CD8-positive, alpha-beta memory T cell (primary cell): ENCODE measurements around the gene RBMS3. TPM values are rescaled to one million over a fixed set of nuclear protein-coding genes. Genes with fewer than 3 reads are reported as not detected.
"Not testable (repeated sequence)": the region's sequence is repeated elsewhere in the genome, so short reads cannot be mapped to it uniquely, and the experiment has no call there.

Experiments
- CTCF ChIA-PET: fragments of 350-600 bp; sonication (Branson Sonifier 250); formaldehyde crosslinking; loops from one replicate; lab custom pipeline; 2021; ENCODE audit warnings: antibody characterized with exemption; lab: Charles Lee
- POLR2A ChIA-PET: fragments of 350-600 bp; sonication (Branson Sonifier 250); formaldehyde crosslinking; loops from one replicate; lab custom pipeline; 2021; ENCODE audit warnings: antibody characterized with exemption; lab: Charles Lee
- DNase-seq, 5 donors: peaks; one replicate each; pipeline versions ENCODE4 v3.0.0 to v3.0.0-alpha.2; 2020 to 2022; ENCODE audit warnings: mixed read lengths in 1 of 5
- H3K27ac ChIP-seq: one replicate; pipeline ENCODE4 v1.7.0; 2013; ENCODE audit warnings: low read depth, mild to moderate bottlenecking, low read length, moderate library complexity
- H3K27me3 ChIP-seq: 2 replicates; pipeline ENCODE4 v1.7.0; 2013; ENCODE audit warnings: low read length, mild to moderate bottlenecking; ENCODE audit not compliant: insufficient read depth, poor library complexity, severe bottlenecking
- H3K36me3 ChIP-seq: 2 replicates; pipeline ENCODE4 v1.7.0; 2013; ENCODE audit warnings: mild to moderate bottlenecking, low read length, moderate library complexity; ENCODE audit not compliant: insufficient read depth
- H3K4me1 ChIP-seq: 2 replicates; pipeline ENCODE4 v1.7.0; 2013; ENCODE audit warnings: mild to moderate bottlenecking, low read length, moderate library complexity; ENCODE audit not compliant: insufficient read depth
- H3K4me3 ChIP-seq: 2 replicates; pipeline ENCODE4 v1.7.0; 2013; ENCODE audit warnings: mild to moderate bottlenecking, low read length
- H3K9me3 ChIP-seq: 2 replicates; pipeline ENCODE4 v1.7.0; 2013; ENCODE audit warnings: mild to moderate bottlenecking, low read length
- H3K27ac Mint-ChIP-seq, 8 donors: one replicate each; pipeline ENCODE4 v1.8.0; 2020 to 2021; ENCODE audit warnings: mixed read lengths in 8 of 8, mild to moderate bottlenecking in 6 of 8, inconsistent platforms in 3 of 8, moderate library complexity in 3 of 8
- H3K27me3 Mint-ChIP-seq, 2 donors: one replicate each; pipeline ENCODE4 v1.8.0; 2020 to 2021; ENCODE audit warnings: mixed read lengths in 2 of 2, mild to moderate bottlenecking in 1 of 2, moderate library complexity in 1 of 2
- H3K36me3 Mint-ChIP-seq, 3 donors: one replicate each; pipeline ENCODE4 v1.8.0; 2020 to 2021; ENCODE audit warnings: mixed read lengths in 3 of 3, inconsistent platforms in 1 of 3, mild to moderate bottlenecking in 1 of 3
- H3K4me1 Mint-ChIP-seq, 3 donors: one replicate each; pipeline ENCODE4 v1.8.0; 2020 to 2021; ENCODE audit warnings: mixed read lengths in 3 of 3, inconsistent platforms in 1 of 3, mild to moderate bottlenecking in 1 of 3
- H3K4me3 Mint-ChIP-seq, 7 donors: one replicate each; pipeline ENCODE4 v1.8.0; 2020 to 2021; ENCODE audit warnings: mixed read lengths in 7 of 7, mild to moderate bottlenecking in 6 of 7, moderate library complexity in 4 of 7, inconsistent platforms in 2 of 7
- H3K9me3 Mint-ChIP-seq, 5 donors: one replicate each; pipeline ENCODE4 v1.8.0; 2020 to 2022; ENCODE audit warnings: mixed read lengths in 5 of 5, mild to moderate bottlenecking in 3 of 5, moderate library complexity in 2 of 5, inconsistent platforms in 1 of 5
- polyA plus RNA-seq: library from polyadenylated mRNA; unstranded; fragments of 300-500 nt; fragmentation: Illumina TruSeq; gene quantifications from one replicate; pipeline ENCODE4 v1.2.3, GENCODE V29; 2021
- total RNA-seq, 2 experiments: library from RNA; stranded (reverse); gene quantifications; one replicate each; pipeline ENCODE4 v1.2.3, GENCODE V29; 2021

Gene RBMS3
- total RNA-seq (under 1 TPM; 0.22 to 0.33 TPM), polyA plus RNA-seq (0.21 TPM)

- Histone ChIP-seq H3K4me3 (peak within 1 kb of the TSS; percentile 35), H3K9me3 (no peaks in the 10 kb centered on the region), H3K27ac (no peak within 1 kb of the TSS), H3K4me1 (no peaks in the 10 kb centered on the region), H3K36me3 (no peaks in the 10 kb centered on the region), H3K27me3 (no peaks in the 10 kb centered on the region)
- no peaks in the 10 kb centered on the region for H3K36me3 Mint-ChIP-seq
- ChIA-PET CTCF (interaction anchor here (0.9 kb wide), 1 partner anchor 40 kb away, joined by 3 read pairs; no protein-coding TSS in a partner anchor), POLR2A (interaction anchor here (0.7 kb wide), 1 partner anchor 8 kb away, joined by 11 read pairs; no protein-coding TSS in a partner anchor)
- H3K27me3 Mint-ChIP-seq: peaks cover 7 to 15% of the 10 kb centered on the region in 2 donors
- peaks cover 0 to 11% (median 0%) of the 10 kb centered on the region in 5 donors for H3K9me3 Mint-ChIP-seq
- peaks cover 20 to 26% (median 25%) of the 10 kb centered on the region in 3 donors for H3K4me1 Mint-ChIP-seq
- H3K4me3 Mint-ChIP-seq: peak within 1 kb of the TSS; percentile 63 to 84 (median 82)
- H3K27ac Mint-ChIP-seq: peak within 1 kb of the TSS in 5 of 8 donors; percentile 50 to 73 (median 64)
- no peak for DNase-seq
Measured at GRCh38 chr3:29280404-29281093, at the start of gene RBMS3. RBMS3 (plus strand) TSS chr3:29281071.

DNA sequence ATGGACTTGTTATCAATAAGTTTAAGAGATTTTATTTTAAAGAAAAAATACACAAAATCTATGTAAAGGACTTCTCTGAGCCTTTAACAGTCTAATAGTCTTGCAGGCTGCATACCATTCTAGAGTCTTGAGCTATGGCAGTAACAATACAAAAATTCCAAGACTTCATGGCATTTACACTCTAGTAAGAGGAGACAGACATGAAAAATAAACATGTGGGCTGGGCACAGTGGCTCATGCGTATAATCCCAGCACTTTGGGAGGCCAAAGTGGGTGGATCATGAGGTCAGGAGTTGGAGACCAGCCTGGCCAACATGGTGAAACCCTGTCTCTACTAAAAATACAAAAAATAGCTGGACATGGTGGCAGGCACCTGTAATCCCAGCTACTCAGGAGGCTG lies 47.7 kb upstream of the RBMS3 start:
- H3K36me3 ChIP-seq, H3K4me1 ChIP-seq, H3K9me3 Mint-ChIP-seq, POLR2A ChIA-PET, H3K27ac Mint-ChIP-seq, H3K36me3 Mint-ChIP-seq, H3K9me3 ChIP-seq, CTCF ChIA-PET, H3K27me3 Mint-ChIP-seq, H3K27me3 ChIP-seq, H3K4me1 Mint-ChIP-seq, H3K27ac ChIP-seq, H3K4me3 ChIP-seq, H3K4me3 Mint-ChIP-seq, DNase-seq: not testable (repeated sequence)

DNA sequence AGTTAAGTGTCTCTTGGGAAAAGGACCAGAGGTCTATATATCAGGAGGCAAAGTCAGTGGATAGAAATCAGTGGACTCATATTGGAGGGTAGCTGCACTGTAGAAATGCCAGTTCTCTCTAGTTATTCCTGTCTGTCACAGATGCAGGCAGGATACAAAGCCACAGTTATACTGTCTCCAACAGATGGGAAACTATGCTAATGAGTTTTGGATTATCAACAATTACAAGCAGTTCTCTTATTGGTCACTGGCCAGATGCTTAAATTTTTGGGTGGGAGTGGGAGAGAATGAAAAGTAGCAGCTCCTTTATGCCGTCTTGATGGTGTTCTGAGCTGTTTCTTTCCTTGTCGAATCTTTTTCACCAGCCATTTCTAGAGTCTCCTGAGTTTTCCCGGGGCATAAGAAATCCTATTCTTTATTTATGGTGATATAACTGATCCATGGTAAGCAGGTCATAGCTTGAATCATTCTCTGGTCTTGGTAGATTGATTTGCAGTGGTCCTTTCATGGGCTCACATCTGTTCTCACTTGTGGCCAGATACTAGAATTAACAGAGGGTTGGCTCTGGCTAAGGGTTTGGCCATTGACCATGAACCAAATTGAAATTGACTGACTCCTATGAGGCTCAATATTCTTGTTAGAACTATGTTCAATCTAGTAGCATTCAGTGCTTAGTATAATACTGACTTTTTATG lies 44.6 kb upstream of the RBMS3 start:
- no peaks in the 10 kb centered on the region for H3K4me1 ChIP-seq
- H3K27ac Mint-ChIP-seq: no peak overlapping the region
- no peak overlapping the region for H3K4me3 Mint-ChIP-seq
- no peaks in the 10 kb centered on the region for H3K4me1 Mint-ChIP-seq
- H3K4me3 ChIP-seq: no peak overlapping the region
- no peaks in the 10 kb centered on the region for H3K36me3 ChIP-seq
- peaks cover 0 to 5% (median 2%) of the 10 kb centered on the region in 5 donors for H3K9me3 Mint-ChIP-seq
- ChIA-PET CTCF (no interaction called here), POLR2A (no interaction called here)
- H3K27me3 ChIP-seq: no peaks in the 10 kb centered on the region
- DNase-seq: no peak
- no peaks in the 10 kb centered on the region for H3K27me3 Mint-ChIP-seq
- no peaks in the 10 kb centered on the region for H3K9me3 ChIP-seq
- no peaks in the 10 kb centered on the region for H3K36me3 Mint-ChIP-seq
- no peak overlapping the region for H3K27ac ChIP-seq

- peaks cover 0 to 3% of the 10 kb centered on the region in 2 donors for H3K27me3 Mint-ChIP-seq
Measured at GRCh38 chr3:29239376-29239775, 41.5 kb upstream of the RBMS3 start.

DNA sequence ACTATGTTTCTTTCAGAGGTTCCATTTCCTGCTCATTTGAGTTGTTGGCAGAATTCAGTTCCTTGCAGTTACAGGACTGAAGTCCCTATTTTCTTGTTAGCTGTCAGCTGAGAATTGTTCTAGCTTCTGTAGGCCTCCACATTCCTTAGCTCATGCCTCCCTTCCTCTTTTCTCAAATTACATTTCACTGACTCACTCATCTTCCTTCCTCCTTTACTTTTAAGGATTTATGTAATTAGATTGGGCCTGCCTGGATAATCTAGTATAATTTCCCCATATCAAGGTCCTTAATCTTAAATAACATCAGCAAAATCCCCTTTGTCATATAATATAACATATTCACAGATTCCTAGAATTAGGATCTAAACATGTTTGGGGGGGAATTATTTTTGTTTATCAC lies 40.6 kb upstream of the RBMS3 start:
- no peak overlapping the region for H3K27ac Mint-ChIP-seq
- H3K27me3 ChIP-seq: no peaks in the 10 kb centered on the region
- no peak overlapping the region for H3K4me3 Mint-ChIP-seq
- H3K4me1 ChIP-seq: no peaks in the 10 kb centered on the region
- DNase-seq: no peak
- H3K9me3 ChIP-seq: no peaks in the 10 kb centered on the region
- POLR2A ChIA-PET: no interaction called here
- CTCF ChIA-PET: no interaction called here
- H3K27ac ChIP-seq: no peak overlapping the region
- no peaks in the 10 kb centered on the region for H3K4me1 Mint-ChIP-seq
- peaks cover 0 to 15% (median 0%) of the 10 kb centered on the region in 5 donors for H3K9me3 Mint-ChIP-seq
- no peaks in the 10 kb centered on the region for H3K36me3 Mint-ChIP-seq
- H3K36me3 ChIP-seq: no peaks in the 10 kb centered on the region
- no peak overlapping the region for H3K4me3 ChIP-seq
- H3K27me3 Mint-ChIP-seq: peaks cover 0 to 3% of the 10 kb centered on the region in 2 donors

More at GRCh38 chr3:29239376-29239775, 41.5 kb upstream of the RBMS3 start:
- Mint-ChIP-seq H3K27ac (no peak overlapping the region), H3K9me3 (peaks cover 0 to 15% (median 0%) of the 10 kb centered on the region in 5 donors), H3K4me3 (no peak overlapping the region), H3K4me1 (no peaks in the 10 kb centered on the region), H3K36me3 (no peaks in the 10 kb centered on the region)
- Histone ChIP-seq H3K36me3 (no peaks in the 10 kb centered on the region), H3K27me3 (no peaks in the 10 kb centered on the region), H3K4me1 (no peaks in the 10 kb centered on the region), H3K27ac (no peak overlapping the region), H3K9me3 (no peaks in the 10 kb centered on the region), H3K4me3 (no peak overlapping the region)
- ChIA-PET CTCF (no interaction called here), POLR2A (no interaction called here)
- DNase-seq: no peak

- Histone ChIP-seq H3K27ac (no peak overlapping the region), H3K27me3 (no peaks in the 10 kb centered on the region), H3K4me3 (no peak overlapping the region), H3K9me3 (no peaks in the 10 kb centered on the region), H3K4me1 (no peaks in the 10 kb centered on the region), H3K36me3 (no peaks in the 10 kb centered on the region)
- Mint-ChIP-seq H3K4me3 (no peak overlapping the region), H3K27me3 (peaks cover 0 to 3% of the 10 kb centered on the region in 2 donors), H3K36me3 (no peaks in the 10 kb centered on the region), H3K9me3 (peaks cover 0 to 15% (median 0%) of the 10 kb centered on the region in 5 donors), H3K27ac (no peak overlapping the region), H3K4me1 (no peaks in the 10 kb centered on the region)
- no peak for DNase-seq
- POLR2A ChIA-PET: no interaction called here
- CTCF ChIA-PET: no interaction called here
Measured at GRCh38 chr3:29240887-29241286, 40.0 kb upstream of the RBMS3 start.

DNA sequence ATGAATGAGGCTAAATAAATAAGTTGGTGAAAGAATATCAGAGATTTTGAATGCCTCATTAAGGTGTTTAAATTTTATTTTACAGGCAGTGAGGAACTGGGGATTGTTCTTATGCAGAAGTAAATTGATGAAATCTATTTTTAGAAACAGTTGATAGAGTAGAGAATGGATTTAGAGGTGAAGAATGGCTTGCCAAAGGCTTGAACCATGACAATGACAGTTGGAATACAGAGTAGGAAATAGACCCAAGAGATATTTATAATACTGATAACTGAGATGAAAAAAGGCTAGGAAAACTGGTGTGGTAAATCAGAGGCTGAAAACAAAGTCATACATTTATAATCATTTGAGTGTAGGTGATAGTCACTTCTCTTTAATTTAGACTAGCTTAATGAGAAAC lies 39.0 kb upstream of the RBMS3 start:
- Histone ChIP-seq H3K4me1 (no peaks in the 10 kb centered on the region), H3K27me3 (no peaks in the 10 kb centered on the region), H3K27ac (no peak overlapping the region), H3K4me3 (no peak overlapping the region), H3K9me3 (no peaks in the 10 kb centered on the region), H3K36me3 (no peaks in the 10 kb centered on the region)
- POLR2A ChIA-PET: no interaction called here
- H3K36me3 Mint-ChIP-seq: no peaks in the 10 kb centered on the region
- CTCF ChIA-PET: no interaction called here
- no peak for DNase-seq
- peaks cover 0 to 11% (median 0%) of the 10 kb centered on the region in 5 donors for H3K9me3 Mint-ChIP-seq
- no peak overlapping the region for H3K4me3 Mint-ChIP-seq
- no peak overlapping the region for H3K27ac Mint-ChIP-seq
- peaks cover 0 to 3% of the 10 kb centered on the region in 2 donors for H3K27me3 Mint-ChIP-seq
- no peaks in the 10 kb centered on the region for H3K4me1 Mint-ChIP-seq

GRCh38 chr3:29242296-29242695 lies 38.6 kb upstream of the RBMS3 start:
- POLR2A ChIA-PET: no interaction called here
- H3K36me3 Mint-ChIP-seq: no peaks in the 10 kb centered on the region
- Histone ChIP-seq H3K4me1 (no peaks in the 10 kb centered on the region), H3K4me3 (no peak overlapping the region), H3K27me3 (no peaks in the 10 kb centered on the region), H3K36me3 (no peaks in the 10 kb centered on the region), H3K9me3 (no peaks in the 10 kb centered on the region), H3K27ac (no peak overlapping the region)
- H3K27ac Mint-ChIP-seq: no peak overlapping the region
- CTCF ChIA-PET: no interaction called here
- H3K9me3 Mint-ChIP-seq: peaks cover 0 to 11% (median 0%) of the 10 kb centered on the region in 5 donors
- H3K4me3 Mint-ChIP-seq: no peak overlapping the region
- H3K27me3 Mint-ChIP-seq: peaks cover 0 to 3% of the 10 kb centered on the region in 2 donors
- H3K4me1 Mint-ChIP-seq: no peaks in the 10 kb centered on the region
- DNase-seq: no peak
